GM18951 (cell line): Measurements from ENCODE around the gene ATP5MG.
"Not testable (repeated sequence)": the region's sequence is repeated elsewhere in the genome, so short reads cannot be mapped to it uniquely, and the experiment has no call there.

Experiments used
- POLR2A ChIP-seq: IDR thresholded peaks from 4 replicates; pipeline ENCODE4 v1.6.1; 2011; ENCODE audit warnings: mild to moderate bottlenecking; ENCODE audit not compliant: insufficient read length, insufficient read depth; ENCODE audit errors: extremely low read depth
- in situ Hi-C: fragments of 300-500 bp; cut with MboI; formaldehyde crosslinking; loops from one replicate; pipeline ENCODE4 v1.12.0; 2022; ENCODE audit warnings: low sequenced_read_pairs, mixed read lengths, inconsistent platforms; ENCODE audit not compliant: unreplicated experiment

ATP5MG gene

DNA sequence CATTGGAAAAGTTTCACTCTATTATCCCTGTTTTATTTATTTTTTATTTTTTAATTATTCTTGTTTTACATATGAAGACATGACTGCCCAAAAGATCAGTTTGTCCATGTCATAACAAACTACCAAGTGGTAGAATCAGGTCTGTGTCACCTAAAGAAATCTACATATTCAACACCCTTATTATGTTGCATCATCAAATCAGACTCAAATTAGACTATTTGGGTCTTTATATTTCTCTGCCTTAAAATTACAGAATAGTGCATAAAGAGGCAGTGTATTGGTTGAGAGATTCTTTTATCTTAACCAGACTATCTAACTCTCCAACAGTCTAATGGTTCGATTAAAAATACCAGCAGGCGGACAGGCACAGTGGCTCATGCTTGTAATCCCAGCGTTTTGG lies 18.5 kb upstream of the ATP5MG start:
- TF ChIP-seq POLR2A = no peak
- in situ Hi-C loops = no loop called here

DNA sequence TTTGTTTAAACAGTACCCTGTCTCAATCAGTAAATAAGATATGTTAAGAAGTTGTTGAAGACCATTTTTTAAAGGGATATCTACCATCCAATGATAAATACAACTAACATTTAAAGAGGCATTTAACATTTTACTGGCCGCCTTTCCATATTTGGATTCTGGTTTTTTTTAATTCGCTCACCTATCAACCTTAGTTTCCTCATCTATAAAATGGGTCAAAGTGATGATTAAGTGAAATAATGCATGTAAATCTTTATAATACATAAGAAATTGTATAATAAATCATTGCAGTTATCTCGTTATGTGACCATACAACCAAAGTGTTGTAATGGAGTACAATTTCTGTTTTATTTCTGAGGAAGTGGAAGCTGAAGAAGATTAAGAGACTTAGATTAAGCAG lies 17.7 kb upstream of the ATP5MG start:
- in situ Hi-C loops = no loop called here
- no peak for TF ChIP-seq POLR2A

DNA sequence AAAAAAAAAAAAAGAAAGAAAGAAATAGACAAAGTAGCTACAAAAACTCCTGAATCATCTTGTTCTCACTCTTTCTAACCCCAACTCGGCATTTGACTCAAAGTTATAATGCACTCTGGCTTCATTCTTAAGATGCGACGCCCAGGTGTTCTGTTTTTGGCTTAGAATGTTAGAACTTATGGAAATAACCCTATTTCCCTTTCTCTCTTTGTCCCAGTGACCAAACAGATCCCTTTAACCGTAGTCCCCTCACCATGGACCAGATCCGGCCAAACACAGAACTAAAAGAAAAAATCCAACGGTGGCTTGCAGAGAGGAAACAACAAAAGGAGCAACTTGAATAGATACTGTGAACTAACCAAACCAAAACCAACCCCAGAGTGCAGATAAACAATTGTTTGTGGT lies 5.3 kb upstream of the ATP5MG start:
- TF ChIP-seq POLR2A = no peak
- in situ Hi-C loops = loop anchor here (10.0 kb wide), 1 partner anchor 89 kb away; no protein-coding TSS in a partner anchor

DNA sequence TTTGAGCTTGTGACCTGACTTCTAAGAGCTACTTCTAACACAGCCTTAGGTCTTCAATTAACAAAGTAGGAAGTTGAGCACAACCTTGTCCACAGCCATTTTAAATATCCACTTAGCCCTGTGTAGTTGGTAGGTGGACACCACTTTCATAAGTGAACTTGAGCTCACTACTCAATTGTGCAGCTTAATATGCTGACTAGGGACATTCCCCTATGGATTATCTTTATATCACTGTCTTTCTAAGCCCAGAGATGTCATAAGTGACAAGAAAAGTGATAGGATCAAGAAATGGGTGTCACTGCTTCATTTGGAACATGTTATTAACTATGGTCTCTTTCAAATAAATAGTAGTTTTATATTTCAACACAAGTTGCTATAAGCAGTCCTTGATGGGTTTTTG lies 4.0 kb upstream of the ATP5MG start:
- in situ Hi-C loops = loop anchor here (10.0 kb wide), 1 partner anchor 87 kb away; no protein-coding TSS in a partner anchor

DNA sequence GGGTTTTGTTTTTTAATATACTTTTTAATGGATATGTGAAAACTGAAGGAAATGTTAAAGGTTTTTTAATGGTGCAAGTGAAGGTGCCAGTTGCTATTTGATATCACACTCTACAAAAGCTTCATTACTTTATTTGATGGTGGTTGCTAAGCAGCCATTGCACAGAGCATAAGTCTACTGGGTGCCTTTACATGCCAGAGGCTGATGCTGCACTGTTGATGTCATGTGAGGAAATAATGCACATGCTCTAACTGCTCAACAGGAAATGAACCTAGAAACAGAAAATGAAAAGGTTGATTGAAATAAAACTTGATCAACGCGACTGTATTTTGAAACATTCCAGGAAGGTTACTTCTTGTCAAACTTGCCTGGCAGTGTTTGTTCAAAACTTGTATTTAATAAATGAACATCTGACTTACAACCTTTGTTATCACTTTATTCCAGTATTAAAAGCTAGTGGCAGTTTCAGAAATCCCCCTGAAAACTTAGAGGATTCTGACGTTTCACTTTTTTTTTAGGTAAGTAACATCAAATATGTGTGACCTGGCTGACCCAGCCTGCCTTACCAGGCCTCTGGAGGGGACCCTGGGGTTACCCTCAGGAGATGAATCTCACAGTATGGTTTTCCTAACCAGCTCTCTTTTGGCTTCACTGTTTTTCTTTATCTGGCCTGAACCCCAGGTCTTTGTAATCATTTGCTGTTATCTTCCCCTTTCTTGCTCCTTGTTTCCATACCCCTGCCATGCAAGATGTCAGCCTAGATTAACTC lies 2.4 kb upstream of the ATP5MG start:
- in situ Hi-C loops = loop anchor here (10.0 kb wide), 1 partner anchor 86 kb away; no protein-coding TSS in a partner anchor
- no peak for TF ChIP-seq POLR2A

More for the DNA sequence above, 4.0 kb upstream of the ATP5MG start:
- no peak for TF ChIP-seq POLR2A

DNA sequence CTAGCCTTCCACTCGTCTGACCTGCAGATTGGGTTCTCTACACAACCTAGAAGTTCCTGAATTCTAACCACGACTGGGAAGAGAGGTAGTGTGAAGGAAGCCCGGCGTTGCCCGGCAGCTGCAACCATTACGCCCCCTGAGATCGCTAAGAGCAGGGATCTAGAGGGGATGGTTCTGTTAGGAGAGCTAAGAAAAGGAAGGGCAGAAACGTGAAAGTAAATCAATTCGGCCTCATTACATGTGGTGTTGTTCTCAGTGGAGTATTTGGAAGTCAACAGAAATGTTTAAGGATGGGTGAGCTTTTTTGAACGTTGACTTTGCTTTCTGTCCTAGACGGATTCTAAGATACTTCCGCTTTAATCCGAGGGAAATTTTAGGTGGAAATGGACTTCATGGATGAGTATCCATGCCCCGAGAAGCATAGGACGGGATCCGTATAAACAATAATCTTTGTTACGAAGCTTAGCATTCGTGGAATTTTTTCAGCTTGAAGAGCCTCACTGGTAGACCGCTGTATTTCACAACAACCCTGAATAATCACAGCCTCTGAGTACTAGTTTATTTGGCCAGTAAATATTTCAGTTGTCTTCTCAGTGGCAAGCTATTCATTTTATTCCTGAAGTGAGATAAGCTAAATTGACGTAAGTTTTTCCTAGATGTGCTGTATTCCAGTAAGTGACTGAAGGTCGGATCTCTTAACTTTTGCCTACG lies 629 bp downstream of the ATP5MG start:
- no peak for TF ChIP-seq POLR2A
- in situ Hi-C loops = no loop called here

DNA sequence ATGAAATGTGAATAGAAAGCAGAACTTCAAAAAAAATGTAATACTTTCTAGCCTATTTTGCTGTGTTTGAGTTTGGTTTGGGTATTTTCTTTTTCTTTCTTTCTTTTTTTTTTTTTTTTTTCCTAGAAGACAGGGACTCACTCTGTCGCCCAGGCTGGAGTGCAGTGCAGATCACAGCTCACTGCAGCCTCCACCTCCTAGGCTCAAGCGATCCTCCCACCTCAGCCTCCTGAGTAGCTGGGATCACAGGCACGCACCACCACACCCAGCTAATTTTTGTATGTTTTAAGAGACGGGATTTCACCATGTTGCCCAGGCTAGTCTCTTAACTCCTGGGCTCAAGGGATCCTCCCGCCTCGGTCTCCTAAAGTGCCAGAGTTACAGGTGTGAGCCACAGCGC lies 1.2 kb downstream of the ATP5MG start:
- in situ Hi-C loops = not testable (repeated sequence)

DNA sequence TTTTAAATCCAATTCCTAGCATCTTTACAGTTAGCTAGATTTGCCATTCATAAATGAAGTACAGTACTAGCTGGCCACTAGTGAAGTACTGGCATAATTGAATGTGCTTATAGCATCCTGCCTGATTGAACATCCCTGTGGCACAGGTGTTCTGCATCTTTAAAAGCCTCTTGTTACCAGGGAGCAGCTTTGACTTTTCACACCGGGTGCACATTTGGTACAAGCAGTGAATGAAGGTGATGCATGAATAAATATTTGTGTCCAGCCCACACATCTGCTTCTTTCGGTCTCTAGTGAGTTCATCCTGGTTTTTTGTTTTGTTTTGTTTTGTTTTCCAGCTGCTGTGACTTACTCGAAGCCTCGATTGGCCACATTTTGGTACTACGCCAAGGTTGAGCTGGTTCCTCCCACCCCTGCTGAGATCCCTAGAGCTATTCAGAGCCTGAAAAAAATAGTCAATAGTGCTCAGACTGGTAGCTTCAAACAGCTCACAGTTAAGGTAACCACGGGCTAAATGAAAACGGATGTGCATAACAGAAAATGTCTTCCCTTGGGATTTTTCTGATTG lies 5.3 kb downstream of the ATP5MG start:
- in situ Hi-C loops = no loop called here
- no peak for TF ChIP-seq POLR2A

DNA sequence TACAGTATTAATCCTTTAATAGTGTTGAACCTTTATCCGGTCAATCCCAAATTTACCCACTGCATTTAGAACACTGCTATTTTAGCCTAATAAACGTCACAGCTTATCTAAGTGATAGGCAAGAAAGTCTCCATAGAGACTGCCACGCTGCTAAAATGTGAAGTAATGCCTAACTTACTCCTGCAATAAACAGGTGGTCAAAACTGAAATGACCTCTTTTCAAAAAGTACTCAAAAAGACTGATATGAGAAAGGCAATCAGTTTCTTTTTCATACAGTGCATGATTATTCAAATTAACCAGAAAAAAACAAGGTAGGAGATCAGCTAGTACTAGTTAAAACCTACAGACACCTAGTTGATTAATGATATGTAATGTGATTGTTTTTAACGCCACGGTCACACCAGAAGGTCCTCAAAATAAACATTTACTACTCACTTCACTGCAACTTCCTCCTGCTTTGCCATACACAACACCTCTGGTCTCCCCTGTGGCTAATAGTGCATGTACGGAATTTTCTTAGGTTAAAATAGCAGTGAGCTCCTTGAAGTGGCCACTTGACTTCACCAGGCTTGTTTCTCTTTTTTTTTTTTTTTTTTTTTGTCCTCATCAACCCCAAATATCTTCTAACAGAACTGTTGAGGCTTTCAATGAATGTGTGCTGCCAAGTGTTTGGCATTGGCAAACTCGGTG lies 8.8 kb downstream of the ATP5MG start:
- in situ Hi-C loops = no loop called here

DNA sequence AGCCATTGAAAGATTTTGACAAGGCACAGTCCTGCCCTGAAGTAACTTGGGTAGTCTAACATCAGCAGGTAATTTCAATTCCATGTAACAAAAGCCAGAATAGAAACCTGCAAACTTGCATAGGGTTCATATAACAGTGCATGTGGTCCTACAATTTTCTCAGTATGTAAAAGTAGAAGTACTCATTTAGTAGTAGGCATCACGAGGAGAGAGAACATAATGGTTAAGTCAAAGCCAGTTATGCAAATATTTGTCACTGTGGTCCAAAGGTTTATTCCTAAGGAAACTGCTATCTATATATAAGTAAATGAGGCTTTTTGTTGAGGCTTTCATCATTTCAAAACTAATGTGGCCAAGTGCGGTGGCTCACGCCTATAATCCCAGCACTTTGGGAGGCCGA lies 10.1 kb downstream of the ATP5MG start:
- in situ Hi-C loops = no loop called here
- no peak for TF ChIP-seq POLR2A

More for the DNA sequence above, 8.8 kb downstream of the ATP5MG start:
- TF ChIP-seq POLR2A = no peak

DNA sequence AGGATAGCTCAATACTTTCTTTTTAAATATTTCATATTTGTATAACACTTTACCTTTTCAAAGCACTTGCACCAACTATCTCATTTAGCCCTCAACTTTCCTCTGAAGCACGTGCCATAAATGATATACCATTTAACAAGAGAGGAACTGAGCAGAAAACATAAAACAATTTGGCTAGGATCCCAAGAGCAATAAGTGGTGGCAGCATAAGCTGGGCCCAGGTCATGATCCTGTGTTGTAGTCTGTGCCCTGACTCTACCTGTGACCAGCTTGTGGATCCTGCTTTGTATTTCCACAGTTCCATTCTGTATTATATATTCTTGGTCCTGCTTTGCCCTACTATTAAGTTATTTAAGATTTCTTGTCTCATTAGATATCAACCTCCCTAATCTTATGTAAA lies 11.5 kb downstream of the ATP5MG start:
- in situ Hi-C loops = no loop called here
- TF ChIP-seq POLR2A = no peak

DNA sequence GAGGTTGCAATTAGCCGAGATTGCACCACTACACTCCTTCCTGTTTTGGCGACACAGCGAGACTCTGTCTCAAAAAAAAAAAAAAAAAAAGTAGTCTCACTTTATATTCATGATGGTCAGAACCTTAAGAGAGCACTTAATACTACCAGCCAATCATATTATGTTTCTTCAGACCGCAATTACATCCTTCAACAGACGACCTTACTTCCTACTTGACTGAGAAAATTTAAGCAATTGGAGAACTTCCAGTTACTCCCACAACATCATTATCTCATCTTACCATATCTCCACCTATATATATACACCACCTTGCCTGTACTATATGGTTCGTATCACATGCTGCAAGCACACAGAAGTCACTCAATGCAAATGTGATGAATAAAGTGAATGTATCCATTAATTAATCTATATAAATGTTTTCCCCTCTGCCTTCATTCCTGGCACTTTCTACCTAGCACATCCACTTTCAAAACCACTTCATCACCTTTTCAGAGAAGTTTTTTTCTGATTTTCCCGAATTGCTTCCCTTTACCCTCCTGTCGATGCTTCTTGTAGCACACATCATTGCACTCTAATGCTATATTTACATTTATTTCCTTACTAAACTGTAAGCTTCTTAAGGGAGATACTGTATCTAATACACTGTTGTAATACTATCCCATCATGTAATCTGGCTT lies 13.8 kb downstream of the ATP5MG start:
- no peak for TF ChIP-seq POLR2A

DNA sequence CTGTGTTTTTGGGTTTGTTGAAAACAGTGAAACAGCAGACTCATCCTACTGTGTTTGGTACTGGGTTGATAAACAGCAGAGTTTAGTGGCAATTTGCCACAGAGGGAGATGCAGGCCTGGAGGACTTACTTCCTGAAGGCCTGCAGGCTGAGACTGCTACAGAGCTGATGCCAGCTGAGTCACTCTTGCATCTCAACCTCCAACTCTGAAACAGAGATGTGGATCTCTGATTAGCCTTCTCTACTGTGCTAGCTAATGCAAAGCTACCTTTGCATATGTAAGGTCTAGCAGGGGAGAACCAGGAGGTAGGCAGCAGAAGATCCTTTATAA lies 14.3 kb downstream of the ATP5MG start:
- no peak for TF ChIP-seq POLR2A
- in situ Hi-C loops = no loop called here

More for the DNA sequence above, 13.8 kb downstream of the ATP5MG start:
- in situ Hi-C loops = no loop called here

DNA sequence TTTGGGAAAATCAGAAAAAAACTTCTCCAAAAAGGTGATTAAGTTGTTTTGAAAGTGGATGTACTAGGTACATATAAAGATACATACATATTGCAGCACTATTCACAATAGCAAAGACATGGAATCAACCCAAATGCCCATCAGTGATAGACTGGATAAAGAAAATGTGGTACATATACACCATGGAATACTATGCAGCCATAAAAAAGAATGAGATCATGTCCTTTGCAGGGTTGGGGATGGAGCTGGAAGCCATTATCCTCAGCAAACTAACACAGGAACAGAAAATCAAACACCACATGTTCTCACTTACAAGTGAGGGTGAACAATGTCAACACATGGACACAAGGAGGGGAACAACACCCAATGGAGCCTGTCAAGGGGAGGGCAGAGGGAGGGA lies 15.5 kb downstream of the ATP5MG start:
- in situ Hi-C loops = not testable (repeated sequence)
